H9 (cell line): ENCODE measurements around the gene KLHL22. TPM values are rescaled to one million over a fixed set of nuclear protein-coding genes. Genes with fewer than 3 reads are reported as not detected.

Source experiments
- DNase-seq: peaks from one replicate; pipeline ENCODE4 v3.0.0-alpha.2; 2017
- H2AFZ ChIP-seq: one replicate; pipeline ENCODE4 v1.6.1; 2013; ENCODE audit warnings: mild to moderate bottlenecking, low read length, control low read depth, moderate library complexity
- H2AK5ac ChIP-seq: 2 replicates; pipeline ENCODE4 v1.6.1; 2013; ENCODE audit warnings: low read length, control low read depth, mixed read lengths; ENCODE audit not compliant: insufficient read length
- H2BK120ac ChIP-seq: one replicate; pipeline ENCODE4 v1.6.1; 2013; ENCODE audit warnings: low read depth, mild to moderate bottlenecking, low read length, control low read depth, inconsistent platforms; ENCODE audit not compliant: poor library complexity, severe bottlenecking
- H2BK12ac ChIP-seq: 2 replicates; pipeline ENCODE4 v1.6.1; 2013; ENCODE audit warnings: low read length, control low read depth, mixed read lengths, low read depth; ENCODE audit not compliant: insufficient read length
- H2BK15ac ChIP-seq: 2 replicates; pipeline ENCODE4 v1.6.1; 2013; ENCODE audit warnings: low read depth, low read length, control low read depth
- H2BK20ac ChIP-seq: one replicate; pipeline ENCODE4 v1.6.1; 2013; ENCODE audit warnings: low read depth, mild to moderate bottlenecking, low read length, control low read depth, inconsistent platforms; ENCODE audit not compliant: poor library complexity, severe bottlenecking
- H2BK5ac ChIP-seq: 2 replicates; pipeline ENCODE4 v1.6.1; 2013; ENCODE audit warnings: low read length, control low read depth, mixed read lengths; ENCODE audit not compliant: insufficient read length
- H3K14ac ChIP-seq: 2 replicates; pipeline ENCODE4 v1.6.1; 2013; ENCODE audit warnings: low read length, control low read depth; ENCODE audit not compliant: insufficient read depth
- H3K18ac ChIP-seq: 2 replicates; pipeline ENCODE4 v1.6.1; 2013; ENCODE audit warnings: low read depth, mild to moderate bottlenecking, mixed read lengths, low read length, control low read depth; ENCODE audit not compliant: insufficient read length
- H3K23ac ChIP-seq: 2 replicates; pipeline ENCODE4 v1.6.1; 2013; ENCODE audit warnings: low read length, control low read depth, mixed read lengths, low read depth; ENCODE audit not compliant: insufficient read length
- H3K23me2 ChIP-seq: 2 replicates; pipeline ENCODE4 v1.6.1; 2013; ENCODE audit warnings: low read depth, mild to moderate bottlenecking, mixed read lengths, low read length, control low read depth; ENCODE audit not compliant: insufficient read length, poor library complexity, severe bottlenecking
- H3K27ac ChIP-seq: 2 replicates; pipeline ENCODE4 v1.5.1; 2013; ENCODE audit warnings: low read length, control low read depth, mixed read lengths, low read depth; ENCODE audit not compliant: insufficient read length
- H3K27me3 ChIP-seq: 2 replicates; pipeline ENCODE4 v1.6.1; 2013; ENCODE audit warnings: low read length, control low read depth, inconsistent platforms; ENCODE audit not compliant: insufficient read depth
- H3K4ac ChIP-seq: 2 replicates; pipeline ENCODE4 v1.6.1; 2013; ENCODE audit warnings: low read depth, mild to moderate bottlenecking, control low read depth, inconsistent platforms, low read length, moderate library complexity
- H3K4me1 ChIP-seq: 2 replicates; pipeline ENCODE4 v1.6.1; 2013; ENCODE audit warnings: low read length, control low read depth, inconsistent platforms; ENCODE audit not compliant: insufficient read depth
- H3K4me2 ChIP-seq: 2 replicates; pipeline ENCODE4 v1.6.1; 2013; ENCODE audit warnings: low read length, control low read depth, mixed read lengths; ENCODE audit not compliant: insufficient read length, insufficient read depth
- H3K56ac ChIP-seq: 2 replicates; pipeline ENCODE4 v1.6.1; 2013; ENCODE audit warnings: low read depth, mild to moderate bottlenecking, mixed read lengths, low read length, control low read depth; ENCODE audit not compliant: insufficient read length
- H3K79me1 ChIP-seq: 2 replicates; pipeline ENCODE4 v1.6.1; 2013; ENCODE audit warnings: low read depth, mild to moderate bottlenecking, moderate library complexity, low read length, control low read depth, inconsistent platforms; ENCODE audit not compliant: insufficient read depth, poor library complexity, severe bottlenecking
- H3K79me2 ChIP-seq: 2 replicates; pipeline ENCODE4 v1.6.1; 2013; ENCODE audit warnings: low read length, control low read depth, inconsistent platforms; ENCODE audit not compliant: insufficient read depth
- H3K9ac ChIP-seq: 2 replicates; pipeline ENCODE4 v1.6.1; 2013; ENCODE audit warnings: low read length, control low read depth, mixed read lengths; ENCODE audit not compliant: insufficient read length; ENCODE audit errors: extremely low read depth
- H3K9me3 ChIP-seq: one replicate; pipeline ENCODE4 v1.6.1; 2013; ENCODE audit warnings: low read depth, low read length, inconsistent platforms; ENCODE audit not compliant: control insufficient read depth
- H3T11ph ChIP-seq: one replicate; pipeline ENCODE4 v1.6.1; 2013; ENCODE audit warnings: mild to moderate bottlenecking, low read length, control low read depth, inconsistent platforms
- H4K20me1 ChIP-seq: one replicate; pipeline ENCODE4 v1.6.1; 2013; ENCODE audit not compliant: control insufficient read depth, insufficient read length, insufficient read depth
- H4K5ac ChIP-seq: 2 replicates; pipeline ENCODE4 v1.6.1; 2013; ENCODE audit warnings: low read depth, mild to moderate bottlenecking, mixed read lengths, low read length, control low read depth; ENCODE audit not compliant: insufficient read length
- H4K8ac ChIP-seq: replicated peaks from 2 replicates; pipeline ENCODE4 v1.6.1; 2013; ENCODE audit warnings: low read length, control low read depth, mixed read lengths, low read depth; ENCODE audit not compliant: insufficient read length
- H4K91ac ChIP-seq: 2 replicates; pipeline ENCODE4 v1.6.1; 2013; ENCODE audit warnings: low read depth, mild to moderate bottlenecking, moderate library complexity, mixed read lengths, low read length, control low read depth; ENCODE audit not compliant: insufficient read length
- H3K27ac Mint-ChIP-seq, 3 experiments: 2 replicates in 2 of 3; 3 replicates in 1 of 3; pipeline ENCODE4 v1.8.0; 2020 to 2021; ENCODE audit warnings: mixed read lengths in 3 of 3, mild to moderate bottlenecking in 1 of 3, moderate library complexity in 1 of 3
- H3K27me3 Mint-ChIP-seq: 2 replicates; pipeline ENCODE4 v1.8.0; 2021; ENCODE audit warnings: low read depth, mild to moderate bottlenecking, moderate library complexity, mixed read lengths
- H3K36me3 Mint-ChIP-seq, 3 experiments: 2 replicates in 2 of 3; 3 replicates in 1 of 3; pipeline ENCODE4 v1.8.0; 2020 to 2021; ENCODE audit warnings: low read depth in 3 of 3, mixed read lengths in 3 of 3; ENCODE audit not compliant: insufficient read depth in 1 of 3
- H3K4me1 Mint-ChIP-seq, 2 experiments: 2 replicates each; pipeline ENCODE4 v1.8.0; 2020; ENCODE audit warnings: mixed read lengths in 2 of 2
- H3K4me3 Mint-ChIP-seq, 2 experiments: 2 replicates in 1 of 2; 3 replicates in 1 of 2; pipeline ENCODE4 v1.8.0; 2020 to 2021; ENCODE audit warnings: mild to moderate bottlenecking in 2 of 2, mixed read lengths in 2 of 2, moderate library complexity in 1 of 2
- H3K9me3 Mint-ChIP-seq, 2 experiments: 2 replicates in 1 of 2; 3 replicates in 1 of 2; pipeline ENCODE4 v1.8.0; 2020; ENCODE audit warnings: mild to moderate bottlenecking in 2 of 2, mixed read lengths in 2 of 2, moderate library complexity in 1 of 2
- WGBS: extraction: QIAGEN DNeasy Blood & Tissue Kit; methylation state at CpG from one replicate; pipeline ENCODE4 v1.1.7; 2013; ENCODE audit warnings: missing lambda C conversion rate, low lambda C conversion rate, mixed read lengths; ENCODE audit not compliant: insufficient read length; ENCODE audit errors: extremely low coverage; 5-methylcytosine and 5-hydroxymethylcytosine counted together
- total RNA-seq: library from RNA; stranded (reverse); gene quantifications from 2 replicates; pipeline ENCODE4 v1.2.1, GENCODE V29; 2021
- TF ChIP-seq, protein P1 (sequence below): fragments of 200-600 bp; sonication (generic); conservative IDR thresholded peaks from 3 replicates; pipeline ENCODE4 v1.8.0; 2021; ENCODE audit warnings: antibody characterized with exemption, mild to moderate bottlenecking

The KLHL22 gene
- total RNA-seq, 1 experiment from 2014 or later: 11.9 TPM

DNA sequence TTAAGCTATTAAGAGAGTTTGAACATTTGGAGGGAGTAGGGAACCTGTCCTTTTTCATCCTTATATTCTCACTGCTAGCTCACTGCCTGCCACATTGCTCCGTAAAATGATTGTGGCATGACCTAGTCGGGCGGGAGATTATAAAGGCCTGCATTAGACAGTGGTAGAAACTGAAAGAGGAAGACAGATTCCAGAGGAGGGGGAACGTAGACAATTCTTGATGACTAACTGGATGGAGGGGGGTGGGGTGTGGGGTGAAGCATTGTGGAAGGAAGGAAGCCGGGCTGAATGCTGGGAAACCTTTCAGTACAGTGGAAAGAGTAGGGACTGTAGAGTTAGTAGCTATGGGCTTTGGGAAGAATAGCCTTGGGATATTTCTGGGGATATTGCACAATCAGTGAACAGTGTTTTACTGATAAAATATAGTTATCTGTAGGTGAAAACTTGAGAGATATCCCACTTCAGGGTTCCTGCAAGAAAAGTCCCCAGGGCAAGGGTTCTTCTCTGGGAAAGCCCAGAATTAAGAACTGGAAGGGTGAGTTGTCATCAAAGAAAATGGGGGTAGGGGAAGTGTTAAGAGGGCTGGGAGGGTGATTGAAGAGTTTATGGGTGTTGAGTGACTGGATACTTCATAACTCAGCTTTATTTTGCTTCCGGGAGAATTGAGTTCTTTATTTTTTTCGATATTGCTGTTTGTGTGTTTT, 13.9 kb upstream of the KLHL22 start:
- no peak overlapping the region for H3K14ac ChIP-seq
- peaks cover 0 to 11% (median 10%) of the 10 kb centered on the region in 3 experiments; a peak in 5 of 7 replicates for H3K36me3 Mint-ChIP-seq
- no peak overlapping the region for H2BK15ac ChIP-seq
- H3K79me1 ChIP-seq: no peaks in the 10 kb centered on the region
- no peak overlapping the region for H2BK20ac ChIP-seq
- H3K4ac ChIP-seq: no peak overlapping the region
- DNase-seq: no peak
- H3K23ac ChIP-seq: no peak overlapping the region
- H3K9me3 Mint-ChIP-seq: no peaks in the 10 kb centered on the region; a peak in 1 of 5 replicates
- H3T11ph ChIP-seq: no peak overlapping the region
- H3K27ac Mint-ChIP-seq: peak overlapping the region in 2 of 3 experiments; percentile 10 to 33; a peak in 1 of 7 replicates
- peaks cover 41 to 47% of the 10 kb centered on the region in 2 experiments for H3K4me1 Mint-ChIP-seq
- peaks cover 2% of the 10 kb centered on the region for H3K27me3 Mint-ChIP-seq
- H3K23me2 ChIP-seq: peaks cover 8% of the 10 kb centered on the region
- no peak overlapping the region for H3K9ac ChIP-seq
- H2AK5ac ChIP-seq: no peak overlapping the region
- peaks cover 7% of the 10 kb centered on the region; the same call in 1 of the 2 replicates for H3K4me1 ChIP-seq
- no peak overlapping the region for H2BK5ac ChIP-seq
- H3K27ac ChIP-seq: no peak overlapping the region
- no peaks in the 10 kb centered on the region for H3K9me3 ChIP-seq
- H3K56ac ChIP-seq: no peak overlapping the region
- H3K27me3 ChIP-seq: no peaks in the 10 kb centered on the region
- no peak overlapping the region for H4K5ac ChIP-seq
- no peaks in the 10 kb centered on the region for H4K20me1 ChIP-seq
- H3K4me3 Mint-ChIP-seq: peak overlapping the region; percentile 94; a peak in 4 of 5 replicates
- H3K4me2 ChIP-seq: peak overlapping the region; percentile 89
- no CpG with 5 or more reads among the region's 7 CpGs for WGBS
- peaks cover 22% of the 10 kb centered on the region; the same call in 1 of the 2 replicates for H3K79me2 ChIP-seq
- no peak overlapping the region for H3K18ac ChIP-seq
- no peak overlapping the region for H2BK120ac ChIP-seq
- no peak overlapping the region for H4K8ac ChIP-seq
- TF ChIP-seq, protein P1, sequence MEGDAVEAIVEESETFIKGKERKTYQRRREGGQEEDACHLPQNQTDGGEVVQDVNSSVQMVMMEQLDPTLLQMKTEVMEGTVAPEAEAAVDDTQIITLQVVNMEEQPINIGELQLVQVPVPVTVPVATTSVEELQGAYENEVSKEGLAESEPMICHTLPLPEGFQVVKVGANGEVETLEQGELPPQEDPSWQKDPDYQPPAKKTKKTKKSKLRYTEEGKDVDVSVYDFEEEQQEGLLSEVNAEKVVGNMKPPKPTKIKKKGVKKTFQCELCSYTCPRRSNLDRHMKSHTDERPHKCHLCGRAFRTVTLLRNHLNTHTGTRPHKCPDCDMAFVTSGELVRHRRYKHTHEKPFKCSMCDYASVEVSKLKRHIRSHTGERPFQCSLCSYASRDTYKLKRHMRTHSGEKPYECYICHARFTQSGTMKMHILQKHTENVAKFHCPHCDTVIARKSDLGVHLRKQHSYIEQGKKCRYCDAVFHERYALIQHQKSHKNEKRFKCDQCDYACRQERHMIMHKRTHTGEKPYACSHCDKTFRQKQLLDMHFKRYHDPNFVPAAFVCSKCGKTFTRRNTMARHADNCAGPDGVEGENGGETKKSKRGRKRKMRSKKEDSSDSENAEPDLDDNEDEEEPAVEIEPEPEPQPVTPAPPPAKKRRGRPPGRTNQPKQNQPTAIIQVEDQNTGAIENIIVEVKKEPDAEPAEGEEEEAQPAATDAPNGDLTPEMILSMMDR: no peak
- no peak overlapping the region for H2BK12ac ChIP-seq
- no peak overlapping the region for H4K91ac ChIP-seq
- H2AFZ ChIP-seq: no peak overlapping the region
